ENCODE data around the gene TFIP11.

The TFIP11 gene

GRCh38 chr22:26536762-26537134 is 24.5 kb upstream of the TFIP11 start:
- Histone ChIP-seq H2BK5ac (ENCODE audit: low read length) (no peak overlapping the region), H3K36me3 (replicated peaks in 1 of 2; ENCODE audit: control insufficient read depth in 2 of 2, insufficient read depth in 2 of 2, low read length in 2 of 2) (peaks cover 12 to 93% of the 10 kb centered on the region in 2 donors), H3K4ac (ENCODE audit: low read length) (no peak overlapping the region), H2BK12ac (ENCODE audit: low read length) (no peak overlapping the region), H3K4me3 (ENCODE audit: low read length in 2 of 2) (no peak overlapping the region), H3K27me3 (ENCODE audit: control insufficient read depth in 3 of 3, insufficient read depth in 3 of 3, low read depth in 1 of 3, low read length in 3 of 3) (no peaks in the 10 kb centered on the region), H4K8ac (ENCODE audit: low read depth, low read length) (no peak overlapping the region), H4K91ac (ENCODE audit: low read depth, low read length, poor library complexity) (no peak overlapping the region), H2AK5ac (ENCODE audit: low read depth, low read length) (no peak overlapping the region), H2BK120ac (ENCODE audit: low read depth, low read length) (no peak overlapping the region), H2BK15ac (ENCODE audit: low read length) (no peak overlapping the region), H3K18ac (ENCODE audit: low read length) (no peak overlapping the region), H3K23ac (ENCODE audit: low read depth, low read length, poor library complexity) (no peak overlapping the region), H3K4me1 (ENCODE audit: control insufficient read depth in 2 of 2, insufficient read depth in 1 of 2, low read depth in 1 of 2, low read length in 2 of 2) (peaks cover 0 to 1% of the 10 kb centered on the region in 2 donors), H2AFZ (ENCODE audit: low read length) (no peak overlapping the region), H3K79me1 (ENCODE audit: low read depth, low read length) (peaks cover 3% of the 10 kb centered on the region), H3K4me2 (ENCODE audit: insufficient read depth, low read length, poor library complexity, severe bottlenecking) (no peak overlapping the region), H3K14ac (ENCODE audit: low read length) (no peak overlapping the region), H3K9me3 (replicated peaks in 1 of 2; ENCODE audit: control insufficient read depth in 2 of 2, insufficient read depth in 1 of 2, low read depth in 1 of 2, low read length in 2 of 2) (peaks cover 0 to 2% of the 10 kb centered on the region in 2 donors), H3K27ac (replicated peaks; ENCODE audit: low read length) (no peak overlapping the region), H3K9ac (ENCODE audit: low read depth, low read length, poor library complexity) (no peak overlapping the region)
- WGBS, 2 donors (ENCODE audit: extremely low coverage in 2 of 2, insufficient read length in 2 of 2, insufficient replicate concordance in 1 of 2) = no CpG with 5 or more reads among the region's 3 CpGs
- DNase-seq (ENCODE audit: low spot score) = no peak

GRCh38 chr22:26536056-26536761 is 23.9 kb upstream of the TFIP11 start:
- H4K8ac ChIP-seq (ENCODE audit: low read depth, low read length) = no peak overlapping the region
- no peak overlapping the region for H2AK5ac ChIP-seq (ENCODE audit: low read depth, low read length)
- peaks cover 14 to 93% of the 10 kb centered on the region in 2 donors for H3K36me3 ChIP-seq (replicated peaks in 1 of 2; ENCODE audit: control insufficient read depth in 2 of 2, insufficient read depth in 2 of 2, low read length in 2 of 2)
- no peak overlapping the region for H3K4me3 ChIP-seq (ENCODE audit: low read length in 2 of 2)
- peaks cover 0 to 1% of the 10 kb centered on the region in 2 donors for H3K4me1 ChIP-seq (ENCODE audit: control insufficient read depth in 2 of 2, insufficient read depth in 1 of 2, low read depth in 1 of 2, low read length in 2 of 2)
- H3K27me3 ChIP-seq (ENCODE audit: control insufficient read depth in 3 of 3, insufficient read depth in 3 of 3, low read depth in 1 of 3, low read length in 3 of 3) = no peaks in the 10 kb centered on the region
- no peak overlapping the region for H4K91ac ChIP-seq (ENCODE audit: low read depth, low read length, poor library complexity)
- H3K27ac ChIP-seq (replicated peaks; ENCODE audit: low read length) = no peak overlapping the region
- no peak overlapping the region for H2BK5ac ChIP-seq (ENCODE audit: low read length)
- no peak overlapping the region for H3K18ac ChIP-seq (ENCODE audit: low read length)
- H3K9ac ChIP-seq (ENCODE audit: low read depth, low read length, poor library complexity) = no peak overlapping the region
- H3K4me2 ChIP-seq (ENCODE audit: insufficient read depth, low read length, poor library complexity, severe bottlenecking) = no peak overlapping the region
- no peak overlapping the region for H3K4ac ChIP-seq (ENCODE audit: low read length)
- no peak for DNase-seq (ENCODE audit: low spot score)
- peaks cover 2% of the 10 kb centered on the region for H3K79me1 ChIP-seq (ENCODE audit: low read depth, low read length)
- no peak overlapping the region for H2BK120ac ChIP-seq (ENCODE audit: low read depth, low read length)
- no peak overlapping the region for H2BK12ac ChIP-seq (ENCODE audit: low read length)
- no peak overlapping the region for H2BK15ac ChIP-seq (ENCODE audit: low read length)
- H2AFZ ChIP-seq (ENCODE audit: low read length) = no peak overlapping the region
- peaks cover 0 to 2% of the 10 kb centered on the region in 2 donors for H3K9me3 ChIP-seq (replicated peaks in 1 of 2; ENCODE audit: control insufficient read depth in 2 of 2, insufficient read depth in 1 of 2, low read depth in 1 of 2, low read length in 2 of 2)
- no peak overlapping the region for H3K23ac ChIP-seq (ENCODE audit: low read depth, low read length, poor library complexity)
- no peak overlapping the region for H3K14ac ChIP-seq (ENCODE audit: low read length)
- WGBS, 2 donors (ENCODE audit: extremely low coverage in 2 of 2, insufficient read length in 2 of 2, insufficient replicate concordance in 1 of 2) = no CpG with 5 or more reads among the region's 12 CpGs

- Histone ChIP-seq H3K27me3 (ENCODE audit: control insufficient read depth in 3 of 3, insufficient read depth in 3 of 3, low read depth in 1 of 3, low read length in 3 of 3) (no peaks in the 10 kb centered on the region), H3K9me3 (replicated peaks in 1 of 2; ENCODE audit: control insufficient read depth in 2 of 2, insufficient read depth in 1 of 2, low read depth in 1 of 2, low read length in 2 of 2) (peaks cover 0 to 2% of the 10 kb centered on the region in 2 donors), H2BK120ac (ENCODE audit: low read depth, low read length) (no peak overlapping the region), H3K23ac (ENCODE audit: low read depth, low read length, poor library complexity) (no peak overlapping the region), H2BK12ac (ENCODE audit: low read length) (no peak overlapping the region), H3K4me1 (ENCODE audit: control insufficient read depth in 2 of 2, insufficient read depth in 1 of 2, low read depth in 1 of 2, low read length in 2 of 2) (peaks cover 0 to 1% of the 10 kb centered on the region in 2 donors), H3K4ac (ENCODE audit: low read length) (no peak overlapping the region), H3K9ac (ENCODE audit: low read depth, low read length, poor library complexity) (no peak overlapping the region), H3K27ac (replicated peaks; ENCODE audit: low read length) (no peak overlapping the region), H3K4me3 (ENCODE audit: low read length in 2 of 2) (no peak overlapping the region), H4K91ac (ENCODE audit: low read depth, low read length, poor library complexity) (no peak overlapping the region), H3K14ac (ENCODE audit: low read length) (no peak overlapping the region), H2AK5ac (ENCODE audit: low read depth, low read length) (no peak overlapping the region), H2BK15ac (ENCODE audit: low read length) (no peak overlapping the region), H3K18ac (ENCODE audit: low read length) (no peak overlapping the region), H3K79me1 (ENCODE audit: low read depth, low read length) (no peaks in the 10 kb centered on the region), H3K36me3 (replicated peaks in 1 of 2; ENCODE audit: control insufficient read depth in 2 of 2, insufficient read depth in 2 of 2, low read length in 2 of 2) (peaks cover 10 to 91% of the 10 kb centered on the region in 2 donors), H2BK5ac (ENCODE audit: low read length) (no peak overlapping the region), H4K8ac (ENCODE audit: low read depth, low read length) (no peak overlapping the region), H3K4me2 (ENCODE audit: insufficient read depth, low read length, poor library complexity, severe bottlenecking) (no peak overlapping the region), H2AFZ (ENCODE audit: low read length) (no peak overlapping the region)
- no CpG with 5 or more reads among the region's 3 CpGs for WGBS, 2 donors (ENCODE audit: extremely low coverage in 2 of 2, insufficient read length in 2 of 2, insufficient replicate concordance in 1 of 2)
- DNase-seq (ENCODE audit: low spot score) = no peak
Measured at GRCh38 chr22:26535603-26535908, 23.3 kb upstream of the TFIP11 start.

GRCh38 chr22:26534874-26535602 is 22.8 kb upstream of the TFIP11 start:
- no peak overlapping the region for H2BK15ac ChIP-seq (ENCODE audit: low read length)
- H3K36me3 ChIP-seq (replicated peaks in 1 of 2; ENCODE audit: control insufficient read depth in 2 of 2, insufficient read depth in 2 of 2, low read length in 2 of 2) = peaks cover 10 to 91% of the 10 kb centered on the region in 2 donors
- no peaks in the 10 kb centered on the region for H3K79me1 ChIP-seq (ENCODE audit: low read depth, low read length)
- H3K4ac ChIP-seq (ENCODE audit: low read length) = no peak overlapping the region
- no peak overlapping the region for H4K8ac ChIP-seq (ENCODE audit: low read depth, low read length)
- H2AK5ac ChIP-seq (ENCODE audit: low read depth, low read length) = no peak overlapping the region
- no peak overlapping the region for H3K14ac ChIP-seq (ENCODE audit: low read length)
- no peak overlapping the region for H3K23ac ChIP-seq (ENCODE audit: low read depth, low read length, poor library complexity)
- H2AFZ ChIP-seq (ENCODE audit: low read length) = no peak overlapping the region
- no peak overlapping the region for H3K4me3 ChIP-seq (ENCODE audit: low read length in 2 of 2)
- H3K9ac ChIP-seq (ENCODE audit: low read depth, low read length, poor library complexity) = no peak overlapping the region
- H3K4me1 ChIP-seq (ENCODE audit: control insufficient read depth in 2 of 2, insufficient read depth in 1 of 2, low read depth in 1 of 2, low read length in 2 of 2) = peaks cover 0 to 1% of the 10 kb centered on the region in 2 donors
- H2BK12ac ChIP-seq (ENCODE audit: low read length) = no peak overlapping the region
- no peak overlapping the region for H3K18ac ChIP-seq (ENCODE audit: low read length)
- DNase-seq (ENCODE audit: low spot score) = no peak
- no CpG with 5 or more reads among the region's 13 CpGs for WGBS, 2 donors (ENCODE audit: extremely low coverage in 2 of 2, insufficient read length in 2 of 2, insufficient replicate concordance in 1 of 2)
- H3K4me2 ChIP-seq (ENCODE audit: insufficient read depth, low read length, poor library complexity, severe bottlenecking) = no peak overlapping the region
- H4K91ac ChIP-seq (ENCODE audit: low read depth, low read length, poor library complexity) = no peak overlapping the region
- no peaks in the 10 kb centered on the region for H3K27me3 ChIP-seq (ENCODE audit: control insufficient read depth in 3 of 3, insufficient read depth in 3 of 3, low read depth in 1 of 3, low read length in 3 of 3)
- H3K27ac ChIP-seq (replicated peaks; ENCODE audit: low read length) = no peak overlapping the region
- H2BK120ac ChIP-seq (ENCODE audit: low read depth, low read length) = no peak overlapping the region
- no peak overlapping the region for H2BK5ac ChIP-seq (ENCODE audit: low read length)
- peaks cover 0 to 2% of the 10 kb centered on the region in 2 donors for H3K9me3 ChIP-seq (replicated peaks in 1 of 2; ENCODE audit: control insufficient read depth in 2 of 2, insufficient read depth in 1 of 2, low read depth in 1 of 2, low read length in 2 of 2)

Measured in neuronal stem cell (in vitro differentiated cells).